ENCODE results near the gene MARF1.
"Not testable (repeated sequence)": the region's sequence is repeated elsewhere in the genome, so short reads cannot be mapped to it uniquely, and the experiment has no call there.

Gene MARF1

GRCh38 chr16:15671530-15672117 is 28.7 kb upstream of the MARF1 start:
- TF ChIP-seq POLR2A (IDR thresholded peaks at IDR 0.05; ENCODE audit: extremely low read depth, insufficient read length) (no peak), MYC (IDR thresholded peaks at IDR 0.05; ENCODE audit: low read depth, low read length) (no peak)
- TF ChIP-seq, protein P1, sequence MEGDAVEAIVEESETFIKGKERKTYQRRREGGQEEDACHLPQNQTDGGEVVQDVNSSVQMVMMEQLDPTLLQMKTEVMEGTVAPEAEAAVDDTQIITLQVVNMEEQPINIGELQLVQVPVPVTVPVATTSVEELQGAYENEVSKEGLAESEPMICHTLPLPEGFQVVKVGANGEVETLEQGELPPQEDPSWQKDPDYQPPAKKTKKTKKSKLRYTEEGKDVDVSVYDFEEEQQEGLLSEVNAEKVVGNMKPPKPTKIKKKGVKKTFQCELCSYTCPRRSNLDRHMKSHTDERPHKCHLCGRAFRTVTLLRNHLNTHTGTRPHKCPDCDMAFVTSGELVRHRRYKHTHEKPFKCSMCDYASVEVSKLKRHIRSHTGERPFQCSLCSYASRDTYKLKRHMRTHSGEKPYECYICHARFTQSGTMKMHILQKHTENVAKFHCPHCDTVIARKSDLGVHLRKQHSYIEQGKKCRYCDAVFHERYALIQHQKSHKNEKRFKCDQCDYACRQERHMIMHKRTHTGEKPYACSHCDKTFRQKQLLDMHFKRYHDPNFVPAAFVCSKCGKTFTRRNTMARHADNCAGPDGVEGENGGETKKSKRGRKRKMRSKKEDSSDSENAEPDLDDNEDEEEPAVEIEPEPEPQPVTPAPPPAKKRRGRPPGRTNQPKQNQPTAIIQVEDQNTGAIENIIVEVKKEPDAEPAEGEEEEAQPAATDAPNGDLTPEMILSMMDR (IDR thresholded peaks at IDR 0.05; ENCODE audit: low read depth, low read length) = no peak
- H3K4me3 ChIP-seq (ENCODE audit: low read depth, low read length) = no peak overlapping the region
- no peak for DNase-seq (ENCODE audit: low read depth)

DNA sequence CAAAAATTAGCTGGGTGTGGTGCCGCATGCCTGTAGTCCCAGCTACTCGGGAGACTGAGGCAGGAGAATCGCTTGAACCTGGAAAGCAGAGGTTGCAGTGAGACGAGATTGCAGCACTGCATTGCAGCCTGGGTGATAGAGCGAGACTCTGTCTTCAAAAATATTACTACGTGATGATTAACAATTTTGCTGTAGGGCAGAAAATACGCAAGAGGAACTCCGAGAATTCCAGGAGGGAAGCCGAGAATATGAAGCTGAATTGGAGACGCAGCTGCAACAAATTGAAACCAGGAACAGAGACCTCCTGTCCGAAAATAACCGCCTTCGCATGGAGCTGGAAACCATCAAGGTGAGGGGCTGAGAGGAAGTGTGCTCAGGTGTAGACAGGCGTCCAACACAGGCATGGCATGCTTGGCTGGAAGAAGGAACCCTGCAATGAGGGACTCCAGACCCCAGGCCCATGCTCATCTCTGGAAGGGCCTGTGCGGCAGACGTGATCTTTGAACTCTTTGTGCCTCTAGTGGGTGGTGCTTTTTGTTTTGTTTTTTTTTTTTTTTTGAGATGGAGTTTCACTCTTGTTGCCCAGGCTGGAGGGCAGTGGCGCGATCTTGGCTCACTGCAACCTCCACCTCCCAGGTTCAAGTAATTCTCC is 24.3 kb upstream of the MARF1 start:
- TF ChIP-seq, protein P2, sequence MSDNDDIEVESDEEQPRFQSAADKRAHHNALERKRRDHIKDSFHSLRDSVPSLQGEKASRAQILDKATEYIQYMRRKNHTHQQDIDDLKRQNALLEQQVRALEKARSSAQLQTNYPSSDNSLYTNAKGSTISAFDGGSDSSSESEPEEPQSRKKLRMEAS (IDR thresholded peaks at IDR 0.05; ENCODE audit: low read depth, low read length) = no peak
- TF ChIP-seq, protein P1 (IDR thresholded peaks at IDR 0.05; ENCODE audit: low read depth, low read length) = no peak
- no peak for TF ChIP-seq POLR2A (IDR thresholded peaks at IDR 0.05; ENCODE audit: extremely low read depth, insufficient read length)
- no peak for TF ChIP-seq MYC (IDR thresholded peaks at IDR 0.05; ENCODE audit: low read depth, low read length)
- no peak overlapping the region for H3K4me3 ChIP-seq (ENCODE audit: low read depth, low read length)
- DNase-seq (ENCODE audit: low read depth) = no peak

DNA sequence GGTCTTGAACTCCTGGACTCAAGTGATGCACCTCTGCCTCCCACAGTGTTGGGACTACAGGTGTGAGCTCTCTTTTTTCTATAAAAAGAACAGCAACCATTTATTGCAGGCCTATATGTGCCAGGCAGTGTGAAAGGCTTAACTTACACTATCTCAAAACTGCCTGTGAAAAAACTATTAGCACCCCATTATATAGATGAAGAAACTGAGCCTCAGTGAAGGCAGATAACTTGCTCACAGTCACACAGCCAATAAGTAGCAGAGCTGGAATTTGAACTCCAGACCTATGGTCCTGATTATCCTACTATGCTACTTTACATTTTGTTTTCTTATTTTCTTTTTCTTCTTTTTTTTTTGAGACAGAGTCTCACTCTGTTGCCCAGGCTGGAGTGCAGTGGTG is 22.2 kb upstream of the MARF1 start:
- no peak for DNase-seq (ENCODE audit: low read depth)
- no peak overlapping the region for H3K4me3 ChIP-seq (ENCODE audit: low read depth, low read length)
- no peak for TF ChIP-seq MYC (IDR thresholded peaks at IDR 0.05; ENCODE audit: low read depth, low read length)
- TF ChIP-seq POLR2A (IDR thresholded peaks at IDR 0.05; ENCODE audit: extremely low read depth, insufficient read length) = no peak
- TF ChIP-seq, protein P1 (IDR thresholded peaks at IDR 0.05; ENCODE audit: low read depth, low read length) = no peak
- TF ChIP-seq, protein P2 (IDR thresholded peaks at IDR 0.05; ENCODE audit: low read depth, low read length) = no peak

DNA sequence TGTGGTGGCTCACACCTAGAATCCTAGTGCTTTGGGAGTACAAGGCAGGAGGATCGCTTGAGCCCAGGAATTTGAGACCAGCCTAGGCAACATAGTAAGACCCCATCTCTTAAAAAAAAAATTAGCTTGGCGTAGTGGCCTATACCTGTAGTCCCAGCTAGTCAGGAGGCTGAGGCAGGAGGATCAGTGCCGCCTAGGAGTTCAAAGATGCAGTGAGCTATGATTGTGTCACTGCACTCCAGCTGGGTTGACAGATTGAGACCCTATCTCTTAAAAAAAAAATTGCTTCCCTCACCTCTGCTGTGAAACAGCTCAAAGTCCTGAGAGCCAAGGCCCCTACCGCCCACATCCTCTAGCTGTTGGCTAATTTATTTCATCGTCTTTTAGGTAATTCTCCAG is 17.2 kb upstream of the MARF1 start:
- DNase-seq (ENCODE audit: low read depth) = no peak
- TF ChIP-seq MYC (IDR thresholded peaks at IDR 0.05; ENCODE audit: low read depth, low read length) (no peak), POLR2A (IDR thresholded peaks at IDR 0.05; ENCODE audit: extremely low read depth, insufficient read length) (no peak)
- TF ChIP-seq, protein P1 (IDR thresholded peaks at IDR 0.05; ENCODE audit: low read depth, low read length) = no peak
- TF ChIP-seq, protein P2 (IDR thresholded peaks at IDR 0.05; ENCODE audit: low read depth, low read length) = no peak
- no peak overlapping the region for H3K4me3 ChIP-seq (ENCODE audit: low read depth, low read length)

- TF ChIP-seq, protein P1 (IDR thresholded peaks at IDR 0.05; ENCODE audit: low read depth, low read length) = no peak
- no peak for TF ChIP-seq MYC (IDR thresholded peaks at IDR 0.05; ENCODE audit: low read depth, low read length)
- DNase-seq (ENCODE audit: low read depth) = no peak
- no peak overlapping the region for H3K4me3 ChIP-seq (ENCODE audit: low read depth, low read length)
Observed at GRCh38 chr16:15658556-15658955, 15.6 kb upstream of the MARF1 start.

- no peak for TF ChIP-seq POLR2A (IDR thresholded peaks at IDR 0.05; ENCODE audit: extremely low read depth, insufficient read length)
- TF ChIP-seq MYC (IDR thresholded peaks at IDR 0.05; ENCODE audit: low read depth, low read length) = no peak
- TF ChIP-seq, protein P1 (IDR thresholded peaks at IDR 0.05; ENCODE audit: low read depth, low read length) = no peak
- TF ChIP-seq, protein P2 (IDR thresholded peaks at IDR 0.05; ENCODE audit: low read depth, low read length) = no peak
- DNase-seq (ENCODE audit: low read depth) = no peak
- no peak overlapping the region for H3K4me3 ChIP-seq (ENCODE audit: low read depth, low read length)
Observed at GRCh38 chr16:15658149-15658548, 15.2 kb upstream of the MARF1 start.

DNA sequence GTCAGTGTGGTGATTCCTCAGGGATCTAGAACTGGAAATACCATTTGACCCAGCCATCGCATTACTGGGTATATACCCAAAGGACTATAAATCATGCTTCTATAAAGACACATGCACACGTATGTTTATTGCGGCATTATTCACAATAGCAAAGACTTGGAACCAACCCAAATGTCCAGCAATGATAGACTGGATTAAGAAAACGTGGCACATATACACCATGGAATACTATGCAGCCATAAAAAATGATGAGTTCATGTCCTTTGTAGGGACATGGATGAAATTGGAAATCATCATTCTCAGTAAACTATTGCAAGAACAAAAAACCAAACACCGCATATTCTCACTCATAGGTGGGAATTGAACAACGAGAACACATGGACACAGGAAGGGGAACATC is 12.6 kb upstream of the MARF1 start:
- DNase-seq (ENCODE audit: low read depth); H3K4me3 ChIP-seq (ENCODE audit: low read depth, low read length): not testable (repeated sequence)
